SU-DHL-6 (cell line): ENCODE results near the gene QKI.

Source experiments
- H2AFZ ChIP-seq: fragments of 200-600 bp; sonication (generic); 2 replicates; pipeline ENCODE4 v1.6.1; 2014; ENCODE audit warnings: low read depth, mild to moderate bottlenecking, moderate library complexity, mixed read lengths, antibody characterized with exemption, low read length; ENCODE audit not compliant: severe bottlenecking
- H3F3A ChIP-seq: fragments of 200-600 bp; shearing (Covaris generic); 2 replicates; pipeline ENCODE4 v1.6.0; 2016; ENCODE audit warnings: antibody characterized with exemption, mild to moderate bottlenecking; ENCODE audit not compliant: insufficient read depth
- H3K27ac ChIP-seq: fragments of 200-600 bp; sonication (generic); 2 replicates; pipeline ENCODE4 v1.5.1; 2016; ENCODE audit warnings: low read depth, mild to moderate bottlenecking, low read length, moderate library complexity, mixed read lengths
- H3K27me3 ChIP-seq: fragments of 200-600 bp; sonication (generic), shearing (Covaris generic); 2 replicates; pipeline ENCODE4 v1.6.0; 2014; ENCODE audit warnings: mild to moderate bottlenecking, low read length
- H3K36me3 ChIP-seq: fragments of 200-600 bp; sonication (generic); 2 replicates; pipeline ENCODE4 v1.6.1; 2014; ENCODE audit warnings: mild to moderate bottlenecking, low read length, mixed read lengths
- H3K4me2 ChIP-seq: fragments of 300-600, 200-600 bp; shearing (Covaris generic), sonication (generic); 2 replicates; pipeline ENCODE4 v1.6.0; 2014; ENCODE audit warnings: low read length, low read depth, mild to moderate bottlenecking; ENCODE audit not compliant: poor library complexity, severe bottlenecking
- H3K4me3 ChIP-seq: fragments of 200-600 bp; sonication (generic); 2 replicates; pipeline ENCODE4 v1.5.1; 2014; ENCODE audit warnings: antibody characterized with exemption, low read length, mild to moderate bottlenecking, mixed read lengths; ENCODE audit not compliant: insufficient read depth, poor library complexity, severe bottlenecking
- H3K79me2 ChIP-seq: fragments of 200-600 bp; sonication (generic); 2 replicates; pipeline ENCODE4 v1.6.1; 2014; ENCODE audit warnings: mild to moderate bottlenecking, low read length, moderate library complexity; ENCODE audit not compliant: insufficient read depth
- H3K9ac ChIP-seq: fragments of 200-600 bp; sonication (generic); 2 replicates; pipeline ENCODE4 v1.7.0; 2014; ENCODE audit warnings: mild to moderate bottlenecking, low read length
- H3K9me2 ChIP-seq: fragments of 200-600 bp; sonication (generic); replicated peaks from 2 replicates; pipeline ENCODE4 v1.6.1; 2014; ENCODE audit warnings: low read length; ENCODE audit not compliant: insufficient read depth
- H3K9me3 ChIP-seq: fragments of 200-600 bp; sonication (generic); 2 replicates; pipeline ENCODE4 v1.6.1; 2014; ENCODE audit warnings: low read length, mixed read lengths; ENCODE audit not compliant: insufficient read depth
- H4K20me1 ChIP-seq: fragments of 200-600 bp; sonication (generic); 2 replicates; pipeline ENCODE4 v1.6.1; 2014; ENCODE audit warnings: low read depth, mild to moderate bottlenecking, antibody characterized with exemption, low read length, moderate library complexity, mixed read lengths
- CTCF ChIP-seq: fragments of 200-600 bp; sonication (generic); IDR thresholded peaks from one replicate; pipeline ENCODE4 v1.5.1; 2017; ENCODE audit warnings: antibody characterized with exemption, mild to moderate bottlenecking, low read length, moderate library complexity; ENCODE audit not compliant: insufficient read depth, poor library complexity, severe bottlenecking
- EZH2phosphoT487 ChIP-seq: fragments of 200-600 bp; sonication (generic), shearing (Covaris generic); conservative IDR thresholded peaks from 2 replicates; pipeline ENCODE4 v1.6.1; 2018; ENCODE audit warnings: mild to moderate bottlenecking, antibody characterized with exemption, low read length, moderate library complexity, mixed read lengths

Gene QKI

GRCh38 chr6:163491737-163492300 lies 77.3 kb downstream of the QKI start:
- Histone ChIP-seq H3K27me3 (no peaks in the 10 kb centered on the region), H3K27ac (no peak overlapping the region), H3K4me2 (no peak overlapping the region), H3K9me2 (no peaks in the 10 kb centered on the region), H3K9me3 (no peaks in the 10 kb centered on the region), H3K79me2 (peaks cover 48% of the 10 kb centered on the region), H2AFZ (no peak overlapping the region), H3K9ac (no peak overlapping the region), H3K36me3 (no peaks in the 10 kb centered on the region), H4K20me1 (peaks cover 4% of the 10 kb centered on the region), H3K4me3 (no peak overlapping the region), H3F3A (no peaks in the 10 kb centered on the region)
- TF ChIP-seq CTCF (no peak), EZH2phosphoT487 (no peak)

- no peaks in the 10 kb centered on the region for H3K9me3 ChIP-seq
- no peaks in the 10 kb centered on the region for H3K9me2 ChIP-seq
- no peak overlapping the region for H3K9ac ChIP-seq
- no peak overlapping the region for H3K4me2 ChIP-seq
- TF ChIP-seq EZH2phosphoT487 (no peak), CTCF (no peak)
- no peaks in the 10 kb centered on the region for H3K36me3 ChIP-seq
- H3K79me2 ChIP-seq, result peaks cover 27% of the 10 kb centered on the region
- H3K4me3 ChIP-seq, result no peak overlapping the region
- H3K27ac ChIP-seq, result no peak overlapping the region
- peaks cover 4% of the 10 kb centered on the region for H4K20me1 ChIP-seq
- no peaks in the 10 kb centered on the region for H3F3A ChIP-seq
- H3K27me3 ChIP-seq, result no peaks in the 10 kb centered on the region
- H2AFZ ChIP-seq, result no peak overlapping the region
Observed at GRCh38 chr6:163494279-163494727, 79.8 kb downstream of the QKI start.

GRCh38 chr6:163496205-163496604 lies 81.7 kb downstream of the QKI start:
- H3K36me3 ChIP-seq, result no peaks in the 10 kb centered on the region
- H4K20me1 ChIP-seq, result peaks cover 4% of the 10 kb centered on the region; the same call in 1 of the 2 replicates
- H3K9ac ChIP-seq, result no peak overlapping the region
- TF ChIP-seq CTCF, result no peak
- H3K79me2 ChIP-seq, result peaks cover 15% of the 10 kb centered on the region
- H3K4me2 ChIP-seq, result no peak overlapping the region
- H3K4me3 ChIP-seq, result no peak overlapping the region
- no peaks in the 10 kb centered on the region for H3K27me3 ChIP-seq
- H3K9me2 ChIP-seq, result no peaks in the 10 kb centered on the region
- no peak overlapping the region for H3K27ac ChIP-seq
- no peaks in the 10 kb centered on the region for H3F3A ChIP-seq
- H3K9me3 ChIP-seq, result no peaks in the 10 kb centered on the region
- H2AFZ ChIP-seq, result no peak overlapping the region
